Sigmoid colon (tissue), 4 donors: ENCODE data around the gene KLF1.

ENCODE experiments used
- CTCF ChIP-seq, 4 experiments: fragments of 450-650 bp in 3 of 4; fragments of 200-600 bp in 1 of 4; IDR thresholded peaks; one replicate each; pipeline ENCODE4 v1.5.1; 2016 to 2019; ENCODE audit warnings: antibody characterized with exemption in 4 of 4, mild to moderate bottlenecking in 3 of 4, moderate library complexity in 2 of 4
- POLR2AphosphoS5 ChIP-seq, 4 donors: sonication (generic); formaldehyde crosslinking; IDR thresholded peaks; one replicate each; pipeline ENCODE4 v1.6.1; 2017; ENCODE audit warnings: antibody characterized with exemption in 4 of 4

- no peak for TF ChIP-seq CTCF (IDR thresholded peaks at IDR 0.05)
- TF ChIP-seq POLR2AphosphoS5 (IDR thresholded peaks at IDR 0.05) = no peak
Measured at GRCh38 chr19:12921047-12921446, 34.0 kb upstream of the KLF1 start.
